T-helper 2 cell treated with Interferon-gamma antibody and Interleukin-4, amounts not matched to agents 5 μg/mL and 100 μg/mL, for 36 hours (primary cell): ENCODE measurements around the gene CPNE7.

Experiments
- DNase-seq: peaks from one replicate; pipeline ENCODE4 v3.0.0; 2021; ENCODE audit warnings: low spot score
- H3K27ac Mint-ChIP-seq: one replicate; pipeline ENCODE4 v1.8.0; 2021; ENCODE audit warnings: mild to moderate bottlenecking, mixed read lengths
- H3K27me3 Mint-ChIP-seq: one replicate; pipeline ENCODE4 v1.8.0; 2021; ENCODE audit warnings: low read depth, mixed read lengths
- H3K36me3 Mint-ChIP-seq: one replicate; pipeline ENCODE4 v1.8.0; 2021; ENCODE audit warnings: low read depth, mixed read lengths
- H3K4me1 Mint-ChIP-seq: one replicate; pipeline ENCODE4 v1.8.0; 2021; ENCODE audit warnings: low read depth, mixed read lengths
- H3K4me3 Mint-ChIP-seq: one replicate; pipeline ENCODE4 v1.8.0; 2022; ENCODE audit warnings: mild to moderate bottlenecking, moderate library complexity, mixed read lengths
- H3K9me3 Mint-ChIP-seq: one replicate; pipeline ENCODE4 v1.8.0; 2021; ENCODE audit warnings: mixed read lengths

Gene CPNE7

GRCh38 chr16:89593841-89594240 is 18.3 kb downstream of the CPNE7 start:
- H3K27ac Mint-ChIP-seq = no peak overlapping the region
- no peaks in the 10 kb centered on the region for H3K9me3 Mint-ChIP-seq
- peaks cover 6% of the 10 kb centered on the region for H3K4me1 Mint-ChIP-seq
- peak overlapping the region; percentile 48 for H3K4me3 Mint-ChIP-seq
- no peaks in the 10 kb centered on the region for H3K27me3 Mint-ChIP-seq
- no peak for DNase-seq
- H3K36me3 Mint-ChIP-seq = no peaks in the 10 kb centered on the region

- Mint-ChIP-seq H3K9me3 (no peaks in the 10 kb centered on the region), H3K27me3 (no peaks in the 10 kb centered on the region), H3K4me1 (peaks cover 6% of the 10 kb centered on the region), H3K27ac (no peak overlapping the region), H3K4me3 (no peak overlapping the region), H3K36me3 (no peaks in the 10 kb centered on the region)
- no peak for DNase-seq
These were observed 19.9 kb downstream of the CPNE7 start for GRCh38 chr16:89595330-89596060.

- H3K4me3 Mint-ChIP-seq = no peak overlapping the region
- H3K27me3 Mint-ChIP-seq = no peaks in the 10 kb centered on the region
- H3K27ac Mint-ChIP-seq = no peak overlapping the region
- H3K4me1 Mint-ChIP-seq = peaks cover 6% of the 10 kb centered on the region
- no peaks in the 10 kb centered on the region for H3K36me3 Mint-ChIP-seq
- H3K9me3 Mint-ChIP-seq = no peaks in the 10 kb centered on the region
- no peak for DNase-seq
These were observed 20.6 kb downstream of the CPNE7 start for GRCh38 chr16:89596061-89596689.

GRCh38 chr16:89596957-89597649 is 21.5 kb downstream of the CPNE7 start:
- no peaks in the 10 kb centered on the region for H3K27me3 Mint-ChIP-seq
- H3K36me3 Mint-ChIP-seq = no peaks in the 10 kb centered on the region
- no peaks in the 10 kb centered on the region for H3K9me3 Mint-ChIP-seq
- no peak overlapping the region for H3K27ac Mint-ChIP-seq
- DNase-seq = no peak
- no peak overlapping the region for H3K4me3 Mint-ChIP-seq
- peaks cover 6% of the 10 kb centered on the region for H3K4me1 Mint-ChIP-seq

- no peak for DNase-seq
- no peak overlapping the region for H3K27ac Mint-ChIP-seq
These were observed 22.6 kb downstream of the CPNE7 start for GRCh38 chr16:89598199-89598598.

GRCh38 chr16:89599451-89599858 is 23.9 kb downstream of the CPNE7 start:
- no peak for DNase-seq
- H3K36me3 Mint-ChIP-seq = no peaks in the 10 kb centered on the region

More at GRCh38 chr16:89598199-89598598, 22.6 kb downstream of the CPNE7 start:
- no peaks in the 10 kb centered on the region for H3K36me3 Mint-ChIP-seq
- no peak overlapping the region for H3K4me3 Mint-ChIP-seq
- H3K4me1 Mint-ChIP-seq = peaks cover 13% of the 10 kb centered on the region
- H3K27me3 Mint-ChIP-seq = no peaks in the 10 kb centered on the region
- H3K9me3 Mint-ChIP-seq = no peaks in the 10 kb centered on the region

GRCh38 chr16:89599902-89600301 is 24.3 kb downstream of the CPNE7 start:
- Mint-ChIP-seq H3K36me3 (no peaks in the 10 kb centered on the region), H3K4me1 (peaks cover 8% of the 10 kb centered on the region), H3K27ac (no peak overlapping the region), H3K27me3 (no peaks in the 10 kb centered on the region), H3K4me3 (no peak overlapping the region), H3K9me3 (no peaks in the 10 kb centered on the region)
- no peak for DNase-seq

More at GRCh38 chr16:89599451-89599858, 23.9 kb downstream of the CPNE7 start:
- Mint-ChIP-seq H3K4me3 (no peak overlapping the region), H3K4me1 (peaks cover 8% of the 10 kb centered on the region), H3K27ac (no peak overlapping the region), H3K9me3 (no peaks in the 10 kb centered on the region), H3K27me3 (no peaks in the 10 kb centered on the region)

GRCh38 chr16:89600427-89600826 is 24.9 kb downstream of the CPNE7 start:
- Mint-ChIP-seq H3K27ac (no peak overlapping the region), H3K27me3 (no peaks in the 10 kb centered on the region), H3K36me3 (no peaks in the 10 kb centered on the region), H3K4me3 (no peak overlapping the region), H3K4me1 (peaks cover 8% of the 10 kb centered on the region), H3K9me3 (no peaks in the 10 kb centered on the region)
- DNase-seq = no peak

- Mint-ChIP-seq H3K27me3 (no peaks in the 10 kb centered on the region), H3K27ac (no peak overlapping the region), H3K36me3 (no peaks in the 10 kb centered on the region), H3K4me3 (no peak overlapping the region), H3K9me3 (no peaks in the 10 kb centered on the region), H3K4me1 (peaks cover 8% of the 10 kb centered on the region)
- no peak for DNase-seq
These were observed 25.4 kb downstream of the CPNE7 start for GRCh38 chr16:89600956-89601355.

- H3K36me3 Mint-ChIP-seq = no peaks in the 10 kb centered on the region
- DNase-seq = no peak
- H3K4me3 Mint-ChIP-seq = no peak overlapping the region
- H3K27me3 Mint-ChIP-seq = no peaks in the 10 kb centered on the region
- H3K4me1 Mint-ChIP-seq = peaks cover 8% of the 10 kb centered on the region
- H3K27ac Mint-ChIP-seq = no peak overlapping the region
- H3K9me3 Mint-ChIP-seq = no peaks in the 10 kb centered on the region
These were observed 26.3 kb downstream of the CPNE7 start for GRCh38 chr16:89601906-89602272.

- Mint-ChIP-seq H3K27ac (peak overlapping the region; percentile 62), H3K36me3 (no peaks in the 10 kb centered on the region), H3K27me3 (no peaks in the 10 kb centered on the region), H3K4me1 (peaks cover 8% of the 10 kb centered on the region), H3K9me3 (no peaks in the 10 kb centered on the region), H3K4me3 (peak overlapping the region; percentile 48)
- peak; percentile 75 for DNase-seq
These were observed 26.9 kb downstream of the CPNE7 start for GRCh38 chr16:89602273-89602951.

GRCh38 chr16:89602952-89603590 is 27.5 kb downstream of the CPNE7 start:
- H3K27me3 Mint-ChIP-seq = no peaks in the 10 kb centered on the region
- H3K27ac Mint-ChIP-seq = peak overlapping the region; percentile 62
- DNase-seq = no peak
- peaks cover 8% of the 10 kb centered on the region for H3K4me1 Mint-ChIP-seq
- H3K9me3 Mint-ChIP-seq = no peaks in the 10 kb centered on the region
- no peaks in the 10 kb centered on the region for H3K36me3 Mint-ChIP-seq
- peak overlapping the region; percentile 18 for H3K4me3 Mint-ChIP-seq

GRCh38 chr16:89604764-89605163 is 29.2 kb downstream of the CPNE7 start:
- Mint-ChIP-seq H3K27ac (no peak overlapping the region), H3K4me3 (no peak overlapping the region), H3K4me1 (peaks cover 8% of the 10 kb centered on the region), H3K27me3 (no peaks in the 10 kb centered on the region), H3K36me3 (no peaks in the 10 kb centered on the region), H3K9me3 (no peaks in the 10 kb centered on the region)
- no peak for DNase-seq
